ENCODE results near the gene LMX1B.

Gene LMX1B

DNA sequence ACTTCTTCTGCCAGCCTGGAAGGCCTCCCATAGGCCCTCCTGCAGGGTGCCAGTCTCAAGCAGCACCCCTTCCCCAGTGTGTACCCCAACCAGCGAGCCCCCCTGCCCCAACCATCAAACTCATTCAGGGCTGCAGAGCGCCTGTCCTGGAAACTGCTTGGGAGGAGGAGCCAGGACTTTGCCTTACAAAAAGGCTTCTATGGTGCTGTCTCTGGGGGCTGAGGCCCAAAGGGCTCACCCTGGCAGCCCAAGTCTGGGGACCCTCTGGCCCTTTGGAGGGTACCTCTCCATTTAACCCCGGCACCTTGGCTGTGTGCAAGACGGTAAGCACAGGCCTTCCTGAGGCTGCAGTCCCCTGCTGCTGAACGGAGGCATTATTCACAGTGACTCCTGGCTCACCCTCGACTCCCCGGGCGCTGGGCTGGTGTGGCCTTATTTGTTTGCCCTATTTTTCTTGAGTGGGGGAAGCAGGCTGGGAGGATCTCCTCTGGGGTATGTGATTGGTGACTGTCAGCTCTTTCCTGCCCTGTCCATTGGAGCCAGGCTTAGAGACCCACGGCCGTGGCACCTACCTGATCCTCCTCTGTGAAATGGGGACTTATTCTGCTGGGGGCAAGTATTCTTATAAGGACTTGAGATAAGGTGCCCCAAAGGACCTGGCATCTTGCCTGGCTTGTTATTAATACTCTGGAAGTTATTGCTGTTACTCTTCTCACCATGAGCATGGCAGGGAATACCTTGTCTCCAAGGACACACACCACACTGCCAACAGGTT, 5.8 kb downstream of the LMX1B start:
- Histone ChIP-seq H3K79me2 (ENCODE audit: insufficient read depth, low read length) (no peaks in the 10 kb centered on the region), H3K4me3 (ENCODE audit: insufficient read depth, low read length, poor library complexity, severe bottlenecking) (no peak overlapping the region), H2AFZ (ENCODE audit: low read depth, low read length, severe bottlenecking) (no peak overlapping the region), H4K20me1 (ENCODE audit: low read depth, low read length) (no peaks in the 10 kb centered on the region), H3K9ac (ENCODE audit: low read length) (no peak overlapping the region), H3K27ac (ENCODE audit: low read depth, low read length) (no peak overlapping the region), H3F3A (ENCODE audit: insufficient read depth) (no peaks in the 10 kb centered on the region), H3K9me2 (replicated peaks; ENCODE audit: insufficient read depth, low read length) (no peaks in the 10 kb centered on the region), H3K9me3 (ENCODE audit: insufficient read depth, low read length) (no peaks in the 10 kb centered on the region), H3K4me2 (ENCODE audit: low read depth, low read length, poor library complexity, severe bottlenecking) (no peak overlapping the region), H3K27me3 (ENCODE audit: low read length) (no peaks in the 10 kb centered on the region), H3K36me3 (ENCODE audit: low read length) (no peaks in the 10 kb centered on the region)
- no peak for TF ChIP-seq EZH2phosphoT487 (conservative IDR thresholded peaks at IDR 0.05; ENCODE audit: low read length)

DNA sequence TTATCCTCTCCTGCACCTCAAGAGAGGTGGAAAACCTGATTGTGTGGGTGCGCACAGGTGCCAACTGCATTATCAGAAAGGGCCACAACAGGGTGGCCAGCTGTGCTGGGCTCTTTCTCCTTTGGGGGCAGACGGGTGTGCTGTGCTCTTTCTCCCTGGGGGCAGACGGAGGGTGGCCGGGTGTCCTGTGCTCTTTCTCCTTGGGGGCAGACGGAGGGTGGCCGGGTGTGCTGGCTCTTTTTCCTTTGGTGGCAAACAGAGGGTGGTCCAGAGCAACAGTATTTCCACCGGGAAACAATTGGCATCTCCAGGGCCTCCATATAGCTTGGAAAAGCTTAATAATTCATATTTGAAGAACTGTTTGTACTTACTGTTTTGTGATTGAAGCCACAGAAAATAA, 6.8 kb downstream of the LMX1B start:
- Histone ChIP-seq H3K27ac (ENCODE audit: low read depth, low read length) (no peak overlapping the region), H3K4me3 (ENCODE audit: insufficient read depth, low read length, poor library complexity, severe bottlenecking) (no peak overlapping the region), H3K36me3 (ENCODE audit: low read length) (no peaks in the 10 kb centered on the region), H3K79me2 (ENCODE audit: insufficient read depth, low read length) (no peaks in the 10 kb centered on the region), H3K9ac (ENCODE audit: low read length) (no peak overlapping the region), H3K4me2 (ENCODE audit: low read depth, low read length, poor library complexity, severe bottlenecking) (no peak overlapping the region), H2AFZ (ENCODE audit: low read depth, low read length, severe bottlenecking) (no peak overlapping the region), H3F3A (ENCODE audit: insufficient read depth) (no peaks in the 10 kb centered on the region), H4K20me1 (ENCODE audit: low read depth, low read length) (no peaks in the 10 kb centered on the region), H3K9me2 (replicated peaks; ENCODE audit: insufficient read depth, low read length) (no peaks in the 10 kb centered on the region), H3K9me3 (ENCODE audit: insufficient read depth, low read length) (no peaks in the 10 kb centered on the region), H3K27me3 (ENCODE audit: low read length) (no peaks in the 10 kb centered on the region)
- no peak for TF ChIP-seq EZH2phosphoT487 (conservative IDR thresholded peaks at IDR 0.05; ENCODE audit: low read length)
- TF ChIP-seq, protein P1, sequence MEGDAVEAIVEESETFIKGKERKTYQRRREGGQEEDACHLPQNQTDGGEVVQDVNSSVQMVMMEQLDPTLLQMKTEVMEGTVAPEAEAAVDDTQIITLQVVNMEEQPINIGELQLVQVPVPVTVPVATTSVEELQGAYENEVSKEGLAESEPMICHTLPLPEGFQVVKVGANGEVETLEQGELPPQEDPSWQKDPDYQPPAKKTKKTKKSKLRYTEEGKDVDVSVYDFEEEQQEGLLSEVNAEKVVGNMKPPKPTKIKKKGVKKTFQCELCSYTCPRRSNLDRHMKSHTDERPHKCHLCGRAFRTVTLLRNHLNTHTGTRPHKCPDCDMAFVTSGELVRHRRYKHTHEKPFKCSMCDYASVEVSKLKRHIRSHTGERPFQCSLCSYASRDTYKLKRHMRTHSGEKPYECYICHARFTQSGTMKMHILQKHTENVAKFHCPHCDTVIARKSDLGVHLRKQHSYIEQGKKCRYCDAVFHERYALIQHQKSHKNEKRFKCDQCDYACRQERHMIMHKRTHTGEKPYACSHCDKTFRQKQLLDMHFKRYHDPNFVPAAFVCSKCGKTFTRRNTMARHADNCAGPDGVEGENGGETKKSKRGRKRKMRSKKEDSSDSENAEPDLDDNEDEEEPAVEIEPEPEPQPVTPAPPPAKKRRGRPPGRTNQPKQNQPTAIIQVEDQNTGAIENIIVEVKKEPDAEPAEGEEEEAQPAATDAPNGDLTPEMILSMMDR (IDR thresholded peaks at IDR 0.05; ENCODE audit: insufficient read depth, low read length, poor library complexity, severe bottlenecking): no peak

- no peak overlapping the region for H2AFZ ChIP-seq (ENCODE audit: low read depth, low read length, severe bottlenecking)
- no peak overlapping the region for H3K4me2 ChIP-seq (ENCODE audit: low read depth, low read length, poor library complexity, severe bottlenecking)
- no peaks in the 10 kb centered on the region for H3F3A ChIP-seq (ENCODE audit: insufficient read depth)
- no peaks in the 10 kb centered on the region for H4K20me1 ChIP-seq (ENCODE audit: low read depth, low read length)
- no peaks in the 10 kb centered on the region for H3K9me2 ChIP-seq (replicated peaks; ENCODE audit: insufficient read depth, low read length)
- no peaks in the 10 kb centered on the region for H3K79me2 ChIP-seq (ENCODE audit: insufficient read depth, low read length)
- no peaks in the 10 kb centered on the region for H3K36me3 ChIP-seq (ENCODE audit: low read length)
- no peak overlapping the region for H3K27ac ChIP-seq (ENCODE audit: low read depth, low read length)
- H3K4me3 ChIP-seq (ENCODE audit: insufficient read depth, low read length, poor library complexity, severe bottlenecking): no peak overlapping the region
- no peaks in the 10 kb centered on the region for H3K27me3 ChIP-seq (ENCODE audit: low read length)
- no peak overlapping the region for H3K9ac ChIP-seq (ENCODE audit: low read length)
- no peak for TF ChIP-seq EZH2phosphoT487 (conservative IDR thresholded peaks at IDR 0.05; ENCODE audit: low read length)
- TF ChIP-seq, protein P1 (IDR thresholded peaks at IDR 0.05; ENCODE audit: insufficient read depth, low read length, poor library complexity, severe bottlenecking): no peak
- H3K9me3 ChIP-seq (ENCODE audit: insufficient read depth, low read length): no peaks in the 10 kb centered on the region
Observed at GRCh38 chr9:126621061-126621918, 7.6 kb downstream of the LMX1B start.

All from SU-DHL-6 (cell line).